ENCODE results near the gene TEN1. TPM values are rescaled to one million over a fixed set of nuclear protein-coding genes. Genes with fewer than 3 reads are reported as not detected.
"Not testable (repeated sequence)": the region's sequence is repeated elsewhere in the genome, so short reads cannot be mapped to it uniquely, and the experiment has no call there.

The TEN1 gene
- total and polyA plus RNA-seq, 2 of the 4 experiments (the other 2 are of a cell fraction): 14.7 to 17.9 TPM

GRCh38 chr17:75970626-75971025, 8.4 kb upstream of the TEN1 start:
- ATAC-seq (ENCODE audit: low read depth): no peak
- H2BK20ac ChIP-seq (ENCODE audit: low read depth, low read length): no peak overlapping the region
- H2AFZ ChIP-seq (replicated peaks; ENCODE audit: low read length, poor library complexity): no peak overlapping the region
- no peak overlapping the region for H3K14ac ChIP-seq (replicated peaks; ENCODE audit: low read depth, low read length)
- no peak overlapping the region for H3K18ac ChIP-seq (ENCODE audit: low read depth, low read length)
- H4K20me1 ChIP-seq (ENCODE audit: insufficient read depth, low read length): peaks cover 13% of the 10 kb centered on the region; the same call in 1 of the 2 replicates
- no peaks in the 10 kb centered on the region for H3K9me3 ChIP-seq (ENCODE audit: control insufficient read depth, insufficient read depth, low read length)
- no peak overlapping the region for H2BK120ac ChIP-seq (ENCODE audit: low read depth, low read length)
- H3K27me3 ChIP-seq (ENCODE audit: control insufficient read depth, insufficient read depth, low read length): no peaks in the 10 kb centered on the region
- intact Hi-C loops (cut with micrococcal nuclease): no loop called here
- POLR2A ChIA-PET (ENCODE audit: unreplicated experiment): interaction anchor here (0.6 kb wide), 1 partner anchor 10 kb away, joined by 4 read pairs; no protein-coding TSS in a partner anchor
- H4K91ac ChIP-seq (ENCODE audit: insufficient read depth, low read depth, low read length): no peak overlapping the region
- no peak for TF ChIP-seq SMC3 (IDR thresholded peaks at IDR 0.05; ENCODE audit: low read depth, low read length)
- no peak for TF ChIP-seq RAD21 (IDR thresholded peaks at IDR 0.05; ENCODE audit: low read length)
- no peak for TF ChIP-seq ELK1 (IDR thresholded peaks at IDR 0.05; ENCODE audit: borderline replicate concordance, low read depth, low read length)
- TF ChIP-seq MAZ (IDR thresholded peaks at IDR 0.05; ENCODE audit: borderline replicate concordance, low read depth, low read length): no peak
- TF ChIP-seq CEBPB (IDR thresholded peaks at IDR 0.05; ENCODE audit: low read depth, low read length): no peak
- TF ChIP-seq USF2 (IDR thresholded peaks at IDR 0.05; ENCODE audit: low read depth, low read length): no peak
- CTCF ChIA-PET: no interaction called here
- H3K4me3 ChIP-seq (ENCODE audit: insufficient read depth, low read depth, low read length): no peak overlapping the region
- H3K79me1 ChIP-seq (ENCODE audit: low read depth in 1 of 2, low read length in 2 of 2): peaks cover 12 to 49% of the 10 kb centered on the region in 2 experiments
- H3K4me2 ChIP-seq (ENCODE audit: low read depth, low read length): no peak overlapping the region
- no peak overlapping the region for H4K5ac ChIP-seq (ENCODE audit: low read depth, low read length)
- no peak overlapping the region for H2AK9ac ChIP-seq (replicated peaks; ENCODE audit: low read depth, low read length, poor library complexity)
- 87% methylated on average over 2 of the region's 7 CpGs; no CpG with 5 or more reads in 1 of the 2 experiments for WGBS, 2 experiments (ENCODE audit: extremely low coverage in 2 of 2, insufficient read length in 1 of 2)
- H3K56ac ChIP-seq (ENCODE audit: extremely low read depth, insufficient read depth, low read length): no peak overlapping the region
- H2BK15ac ChIP-seq (ENCODE audit: low read depth, low read length): no peak overlapping the region
- no peak overlapping the region for H3K23ac ChIP-seq (ENCODE audit: low read depth, low read length)
- H4K8ac ChIP-seq (ENCODE audit: low read depth in 2 of 2, low read length in 2 of 2): no peak overlapping the region
- no peak overlapping the region for H3K9ac ChIP-seq (ENCODE audit: low read depth, low read length)
- in situ Hi-C loops (cut with MboI; ENCODE audit: low sequenced_read_pairs): no loop called here
- H2AK5ac ChIP-seq (ENCODE audit: low read depth, low read length): no peak overlapping the region
- H3K4me1 ChIP-seq (ENCODE audit: control insufficient read depth, insufficient read depth, low read length): 0 out of 2 replicates have a peak, but pooled peaks cover 1% of the 10 kb centered on the region
- DNase-seq: no peak
- no peaks in the 10 kb centered on the region for H3K9me1 ChIP-seq (ENCODE audit: insufficient read depth, low read length)
- no peak overlapping the region for H2BK5ac ChIP-seq (ENCODE audit: low read depth, low read length, poor library complexity, severe bottlenecking)
- dilution Hi-C loops (cut with HindIII; ENCODE audit: low sequenced_read_pairs, unreplicated experiment): no loop called here
- peaks cover 13% of the 10 kb centered on the region for H3K36me3 ChIP-seq (ENCODE audit: control insufficient read depth, insufficient read depth, low read length)
- H3K4ac ChIP-seq (ENCODE audit: low read depth, low read length): no peak overlapping the region
- H3K27ac ChIP-seq (ENCODE audit: insufficient read depth, low read length): no peak overlapping the region
- BruUV-seq (replicated peaks): no TSS peak

GRCh38 chr17:75975187-75975586, 3.9 kb upstream of the TEN1 start:
- H3K79me1 ChIP-seq (ENCODE audit: low read depth in 1 of 2, low read length in 2 of 2): peaks cover 20 to 64% of the 10 kb centered on the region in 2 experiments
- H3K4me2 ChIP-seq (ENCODE audit: low read depth, low read length); H3K9me3 ChIP-seq (ENCODE audit: control insufficient read depth, insufficient read depth, low read length); H2BK120ac ChIP-seq (ENCODE audit: low read depth, low read length); H2BK5ac ChIP-seq (ENCODE audit: low read depth, low read length, poor library complexity, severe bottlenecking); H3K14ac ChIP-seq (replicated peaks; ENCODE audit: low read depth, low read length); BruUV-seq (replicated peaks); H3K23ac ChIP-seq (ENCODE audit: low read depth, low read length); H4K20me1 ChIP-seq (ENCODE audit: insufficient read depth, low read length); POLR2A ChIA-PET (ENCODE audit: unreplicated experiment); H3K27me3 ChIP-seq (ENCODE audit: control insufficient read depth, insufficient read depth, low read length); H2AFZ ChIP-seq (replicated peaks; ENCODE audit: low read length, poor library complexity); H3K36me3 ChIP-seq (ENCODE audit: control insufficient read depth, insufficient read depth, low read length); CTCF ChIA-PET; H4K8ac ChIP-seq (ENCODE audit: low read depth in 2 of 2, low read length in 2 of 2); H3K56ac ChIP-seq (ENCODE audit: extremely low read depth, insufficient read depth, low read length); H3K4me3 ChIP-seq (ENCODE audit: insufficient read depth, low read depth, low read length); H2AK9ac ChIP-seq (replicated peaks; ENCODE audit: low read depth, low read length, poor library complexity); H4K91ac ChIP-seq (ENCODE audit: insufficient read depth, low read depth, low read length); H3K18ac ChIP-seq (ENCODE audit: low read depth, low read length); intact Hi-C loops (cut with micrococcal nuclease); H3K9ac ChIP-seq (ENCODE audit: low read depth, low read length); ATAC-seq (ENCODE audit: low read depth); in situ Hi-C loops (cut with MboI; ENCODE audit: low sequenced_read_pairs); H2BK20ac ChIP-seq (ENCODE audit: low read depth, low read length); H2AK5ac ChIP-seq (ENCODE audit: low read depth, low read length); DNase-seq; dilution Hi-C loops (cut with HindIII; ENCODE audit: low sequenced_read_pairs, unreplicated experiment); H3K4ac ChIP-seq (ENCODE audit: low read depth, low read length); H3K9me1 ChIP-seq (ENCODE audit: insufficient read depth, low read length); H3K27ac ChIP-seq (ENCODE audit: insufficient read depth, low read length); H2BK15ac ChIP-seq (ENCODE audit: low read depth, low read length); H4K5ac ChIP-seq (ENCODE audit: low read depth, low read length); H3K4me1 ChIP-seq (ENCODE audit: control insufficient read depth, insufficient read depth, low read length): not testable (repeated sequence)
- no CpG with 5 or more reads among the region's 6 CpGs for WGBS, 2 experiments (ENCODE audit: extremely low coverage in 2 of 2, insufficient read length in 1 of 2)
